KG1 (cell line): ENCODE data around the gene ADNP2.

ENCODE experiments used
- DNase-seq: peaks from one replicate; lab custom pipeline; 2025; lab: John Stamatoyannopoulos, UW

The ADNP2 gene

DNA sequence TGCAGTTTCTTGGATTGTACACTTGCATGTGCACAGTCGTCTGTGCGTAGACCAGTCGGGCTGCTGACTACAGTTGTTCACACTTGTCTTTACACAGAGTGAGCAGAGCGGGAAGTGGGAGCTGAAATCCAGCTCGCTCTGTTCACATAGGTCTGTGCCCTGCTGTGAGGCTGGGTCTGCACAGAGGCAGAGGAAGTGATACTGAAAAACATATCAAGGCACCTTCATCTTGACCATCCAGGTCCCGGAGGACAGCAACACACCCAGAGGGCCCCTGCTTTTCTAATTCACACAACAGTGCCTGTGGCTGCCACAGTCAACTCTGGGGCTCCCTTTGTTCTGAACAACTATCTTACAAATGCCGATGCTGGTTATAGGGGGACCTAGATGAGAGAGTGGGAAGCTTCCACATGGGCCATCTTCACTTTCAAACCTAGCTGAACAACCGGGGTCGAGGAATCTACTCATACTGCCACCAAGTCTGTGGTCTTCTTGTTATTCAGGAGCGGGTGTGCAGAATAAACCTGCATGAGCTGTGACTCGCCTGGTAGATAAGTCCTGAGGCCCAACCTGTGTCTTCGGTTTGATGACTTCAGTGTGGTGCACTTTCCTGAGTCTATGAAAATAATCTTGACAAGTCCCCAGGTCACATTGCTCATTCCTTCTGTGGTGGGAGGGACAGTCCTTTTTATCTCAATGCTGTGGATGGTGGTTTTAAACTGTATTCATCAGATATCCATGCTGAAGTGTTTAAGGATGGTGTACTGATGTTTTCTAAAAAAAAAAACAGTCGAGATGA is 3.5 kb upstream of the ADNP2 start:
- DNase-seq = no peak

DNA sequence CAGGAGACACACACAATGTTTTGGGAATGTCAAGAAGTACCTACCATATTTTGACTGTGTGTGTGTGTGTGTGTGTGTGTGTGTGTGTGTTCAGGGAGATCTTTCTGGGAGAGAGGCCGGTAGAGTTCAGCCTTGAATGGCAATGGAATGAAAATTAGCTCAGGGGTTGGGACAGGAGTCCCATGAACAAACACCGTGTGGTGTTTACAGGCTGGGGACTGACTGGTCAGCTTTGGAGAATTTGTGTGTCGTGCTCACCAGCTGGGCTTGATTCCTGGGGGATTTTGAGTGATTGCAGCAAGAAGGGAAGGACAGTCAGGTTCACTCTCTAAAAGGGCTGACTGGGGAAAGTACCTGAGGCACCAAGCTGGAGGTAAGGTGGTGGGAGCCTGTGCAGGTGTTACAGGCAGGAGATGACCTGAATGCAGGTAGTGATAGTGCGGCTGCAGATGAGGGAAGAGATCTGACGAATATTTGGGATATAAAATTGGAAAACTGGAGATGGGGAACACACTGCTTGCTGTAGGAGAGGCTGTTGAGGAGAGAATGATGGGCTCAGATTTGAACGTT is 2.5 kb upstream of the ADNP2 start:
- DNase-seq = no peak

- DNase-seq = no peak
These were observed 1.6 kb upstream of the ADNP2 start for GRCh38 chr18:80107426-80107825.

DNA sequence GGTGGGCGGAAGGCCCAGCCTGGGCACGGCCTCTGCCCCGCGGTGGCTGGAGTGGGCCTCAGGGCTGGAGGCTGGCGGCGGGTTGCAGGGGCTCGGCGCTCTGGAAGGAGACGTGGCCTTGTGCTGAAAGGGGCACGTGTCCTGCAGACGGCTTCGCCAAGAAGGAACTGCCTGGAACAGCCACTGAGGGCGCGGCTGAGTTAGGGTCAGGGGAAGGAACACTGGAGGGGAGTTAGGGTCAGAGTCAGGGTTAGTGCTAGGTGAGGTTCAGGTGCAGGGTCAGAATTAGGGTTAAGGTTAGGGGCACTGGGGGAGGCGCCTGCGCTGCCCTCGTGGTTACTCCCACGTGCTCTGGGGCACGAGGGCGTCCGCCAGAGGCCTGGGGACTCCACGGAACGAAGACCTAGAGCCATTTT is 933 bp upstream of the ADNP2 start:
- no peak for DNase-seq

GRCh38 chr18:80109676-80110078 is 615 bp downstream of the ADNP2 start:
- no peak for DNase-seq

- no peak for DNase-seq
These were observed 3.7 kb downstream of the ADNP2 start for GRCh38 chr18:80112624-80113248.

- DNase-seq = no peak
These were observed 6.0 kb downstream of the ADNP2 start for GRCh38 chr18:80115035-80115434.

DNA sequence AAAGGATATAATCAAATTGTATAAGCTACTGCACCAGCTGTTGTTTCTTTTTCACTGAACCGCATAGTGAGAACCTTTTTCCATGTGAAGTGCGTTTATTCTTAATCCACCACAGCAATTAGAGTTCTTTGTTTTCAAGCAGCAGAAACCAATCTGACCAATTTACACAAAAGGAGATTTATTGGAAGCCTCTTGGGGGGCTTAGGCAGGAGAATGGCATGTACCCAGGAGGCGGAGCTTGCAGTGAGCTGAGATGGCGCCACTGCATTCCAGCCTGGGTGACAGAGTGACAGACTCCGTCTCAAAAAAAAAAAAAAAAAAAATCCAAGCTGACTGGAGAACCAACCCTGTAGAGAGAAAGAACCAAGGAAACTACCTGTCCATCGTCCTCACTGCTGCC is 10.0 kb downstream of the ADNP2 start:
- no peak for DNase-seq

DNA sequence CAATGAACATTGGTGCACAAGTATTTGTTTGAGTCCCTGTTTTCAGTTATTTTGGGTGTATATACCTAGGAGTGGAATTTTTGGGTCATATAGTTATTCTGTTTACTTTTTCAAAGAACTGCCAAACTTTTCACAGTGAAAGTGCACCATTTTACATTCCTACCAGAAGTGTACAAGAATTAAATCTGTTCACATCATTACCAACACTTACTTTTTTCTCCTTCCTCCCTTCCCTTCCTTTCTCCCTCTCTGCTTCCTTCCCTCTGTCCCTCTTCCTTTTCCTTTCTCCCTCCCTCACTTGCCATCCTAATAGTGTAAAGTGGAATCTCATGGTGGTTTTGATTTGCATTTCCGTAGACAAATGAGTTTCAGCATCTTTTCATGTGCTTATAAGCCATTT is 11.9 kb downstream of the ADNP2 start:
- no peak for DNase-seq

DNA sequence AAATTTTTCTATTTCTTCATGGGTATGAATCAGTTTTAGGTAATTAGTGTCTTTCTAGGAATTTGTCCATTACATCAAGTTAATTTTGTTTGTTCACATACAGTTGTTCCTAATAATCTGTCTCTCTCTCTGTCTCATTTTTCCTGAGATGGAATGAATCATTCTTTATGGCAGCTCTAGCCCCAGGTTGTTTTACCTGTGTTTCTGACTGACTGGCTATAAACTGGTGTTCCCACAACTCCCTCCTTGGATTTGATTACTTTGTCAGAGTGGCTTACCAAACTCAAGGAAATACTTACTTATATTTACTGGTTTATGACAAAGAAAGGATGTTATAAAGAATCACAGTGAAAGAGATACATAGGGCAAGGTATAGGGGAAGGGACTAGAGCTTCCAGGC is 15.1 kb downstream of the ADNP2 start:
- DNase-seq = no peak

DNA sequence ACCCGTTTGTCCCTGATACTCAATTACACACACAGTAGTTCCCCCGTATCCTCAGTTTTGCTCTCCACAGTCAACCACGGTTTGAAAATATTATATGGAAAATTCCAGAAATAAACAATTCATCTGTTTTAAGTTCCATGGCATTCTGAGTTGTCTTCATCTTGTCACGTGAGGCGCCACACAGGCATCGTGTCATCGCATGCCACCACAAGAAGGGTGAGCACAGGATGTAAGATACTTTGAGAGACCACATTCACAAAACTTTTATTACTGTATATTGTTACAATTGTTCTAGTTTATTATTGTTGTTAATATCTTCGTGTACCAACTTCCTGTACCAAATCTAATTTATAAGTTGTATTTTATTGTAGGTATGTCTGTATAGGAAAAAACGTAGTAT is 17.7 kb downstream of the ADNP2 start:
- no peak for DNase-seq

DNA sequence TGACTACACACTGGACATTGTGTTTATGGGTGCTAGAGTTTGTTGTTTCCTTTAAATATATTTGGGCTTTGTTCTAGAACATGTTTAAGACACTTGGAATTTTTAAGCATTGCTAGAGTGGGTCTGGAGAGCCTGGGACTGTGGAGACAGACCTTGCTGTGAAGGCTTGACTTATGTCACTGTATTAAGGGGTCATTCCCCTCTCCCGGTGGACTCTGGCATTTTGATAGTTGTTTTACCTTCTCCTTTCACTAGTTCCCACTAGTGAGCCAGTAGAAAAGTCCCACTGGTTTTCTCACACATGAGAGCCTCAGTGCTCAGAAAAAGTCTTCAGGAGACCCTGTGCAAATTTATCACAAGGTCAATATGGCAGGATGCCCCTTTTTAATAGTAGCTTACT is 18.6 kb downstream of the ADNP2 start:
- DNase-seq = no peak

DNA sequence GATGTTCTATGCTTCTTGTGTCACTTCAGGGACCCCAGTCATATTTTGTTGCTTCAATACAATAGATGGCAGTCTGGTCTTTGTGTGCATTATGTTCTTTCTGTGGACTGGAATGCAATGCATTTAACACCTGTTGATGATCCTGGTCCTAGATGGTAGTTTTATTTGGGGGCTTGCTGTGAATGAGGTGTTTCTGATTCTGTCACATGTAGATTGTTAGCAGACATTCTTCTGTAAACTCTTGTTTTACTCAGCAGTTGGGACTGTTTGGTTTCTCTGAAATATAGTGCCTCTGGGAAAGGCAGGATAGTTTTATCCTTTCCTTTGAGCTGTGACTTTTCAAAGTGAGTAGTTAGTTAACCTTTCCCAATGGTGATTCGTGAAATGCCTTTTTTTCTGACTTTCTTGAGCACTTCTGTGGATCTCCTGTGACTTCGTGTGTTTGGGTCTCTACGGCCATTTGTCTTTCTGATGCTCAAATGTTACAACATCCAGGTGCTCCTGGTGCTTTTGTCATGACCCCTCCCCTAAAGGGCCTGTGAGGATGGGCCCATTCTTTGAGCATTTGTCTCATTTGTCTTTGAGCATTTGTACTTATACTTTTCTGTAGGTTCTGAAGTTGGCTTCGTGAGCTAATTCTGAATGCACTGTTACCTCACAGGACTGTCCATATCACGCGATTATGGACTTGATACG is 20.8 kb downstream of the ADNP2 start:
- DNase-seq = no peak

DNA sequence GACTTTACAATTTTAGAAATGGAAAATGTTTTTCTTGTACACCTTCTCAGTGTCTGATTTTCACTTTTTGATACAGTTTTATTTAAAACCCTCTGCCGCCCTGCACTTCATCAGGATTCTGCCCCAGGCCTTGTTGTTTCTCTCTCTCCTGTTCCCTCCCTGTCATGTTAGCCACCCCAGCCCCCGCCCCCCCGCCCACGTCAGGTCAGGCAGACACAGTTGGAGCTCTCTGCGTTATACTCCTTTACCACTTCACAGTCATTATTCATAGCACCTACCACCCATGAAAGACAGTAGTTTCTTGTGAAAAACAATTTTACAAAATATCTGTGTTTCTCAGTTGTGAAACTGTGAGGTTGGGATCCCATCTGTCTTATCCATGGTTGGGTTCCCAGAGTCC is 21.5 kb downstream of the ADNP2 start:
- DNase-seq = no peak

DNA sequence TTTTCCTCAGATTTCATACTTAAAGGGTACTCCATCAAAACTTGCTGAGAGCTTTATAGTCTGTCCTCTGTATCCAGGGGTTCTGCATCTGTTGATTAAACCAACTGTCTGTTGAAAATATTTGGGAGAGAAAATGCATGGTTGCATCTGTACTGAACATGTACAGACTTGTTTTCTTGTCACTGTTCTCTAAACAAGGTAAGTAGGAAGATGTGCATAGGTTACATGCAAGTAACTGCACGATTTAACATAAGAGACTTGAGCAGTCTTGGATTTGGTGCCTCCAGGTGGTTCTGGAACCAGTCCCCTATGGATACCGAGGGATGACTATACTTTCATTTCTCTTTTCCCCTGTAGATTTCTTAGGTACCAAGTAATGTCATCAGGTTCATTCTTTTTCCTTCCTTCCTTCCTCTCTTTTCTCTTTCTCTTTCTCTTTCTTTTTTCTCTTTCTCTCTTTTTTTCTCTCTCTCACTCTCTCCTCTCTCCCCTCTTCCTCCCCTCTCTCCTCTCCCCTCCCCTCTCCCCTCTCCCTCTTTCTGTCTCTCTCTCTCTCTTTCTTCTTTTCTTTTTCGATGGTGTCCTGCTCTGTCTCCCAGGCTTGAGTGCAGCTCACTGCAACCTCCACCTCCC is 23.2 kb downstream of the ADNP2 start:
- no peak for DNase-seq

- no peak for DNase-seq
These were observed 24.1 kb downstream of the ADNP2 start for GRCh38 chr18:80133124-80133523.

- DNase-seq = no peak
These were observed 26.1 kb downstream of the ADNP2 start for GRCh38 chr18:80135136-80135535.

- DNase-seq = no peak
These were observed 27.6 kb downstream of the ADNP2 start for GRCh38 chr18:80136679-80137078.

DNA sequence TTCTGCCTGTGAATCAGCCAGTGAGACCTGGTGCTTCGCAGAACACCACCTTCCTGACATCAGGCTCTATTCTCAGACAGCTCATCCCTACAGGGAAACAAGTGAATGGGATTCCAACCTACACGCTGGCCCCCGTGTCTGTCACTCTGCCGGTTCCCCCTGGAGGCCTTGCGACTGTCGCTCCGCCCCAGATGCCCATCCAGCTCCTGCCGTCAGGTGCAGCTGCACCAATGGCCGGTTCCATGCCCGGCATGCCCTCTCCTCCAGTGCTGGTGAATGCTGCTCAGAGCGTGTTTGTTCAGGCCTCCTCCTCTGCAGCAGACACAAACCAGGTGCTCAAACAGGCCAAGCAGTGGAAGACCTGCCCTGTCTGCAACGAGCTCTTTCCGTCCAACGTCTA is 28.1 kb downstream of the ADNP2 start:
- DNase-seq = no peak

GRCh38 chr18:80137976-80138375 is 28.9 kb downstream of the ADNP2 start:
- no peak for DNase-seq

DNA sequence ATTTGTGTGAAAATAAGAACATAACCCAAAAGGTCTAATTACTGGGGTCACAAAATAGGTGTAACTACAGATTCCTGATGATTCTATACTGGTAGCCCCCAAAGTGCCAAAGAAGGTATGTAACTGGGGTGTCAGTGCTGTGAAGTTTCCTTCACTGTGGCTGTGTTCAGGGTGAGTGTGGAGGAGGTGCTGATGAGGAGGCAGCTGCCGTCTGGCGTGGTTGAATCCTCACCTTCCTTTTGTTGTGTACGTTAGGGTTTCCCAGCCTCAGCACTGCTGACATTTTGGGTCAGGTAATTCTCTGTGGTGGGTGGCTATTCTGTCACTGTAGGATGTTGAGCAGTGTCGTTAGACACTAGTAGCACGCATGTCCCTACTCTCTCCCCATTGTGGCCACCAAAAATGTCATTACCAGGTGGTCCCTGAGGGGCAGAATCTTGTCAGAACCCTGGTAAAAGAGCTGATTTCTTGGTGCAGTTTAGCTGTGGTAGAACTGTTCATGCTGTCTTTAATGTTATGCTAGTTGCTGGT is 31.5 kb downstream of the ADNP2 start:
- DNase-seq = no peak

GRCh38 chr18:80143881-80144280 is 34.8 kb downstream of the ADNP2 start:
- no peak for DNase-seq
